ENCODE data around the gene MSLN. TPM values are rescaled to one million over a fixed set of nuclear protein-coding genes. Genes with fewer than 3 reads are reported as not detected.

MSLN gene
- total RNA-seq, 1 donor from 2014 or later: 1.0 TPM

GRCh38 chr16:801584-802363, 41.2 kb downstream of the MSLN start:
- no peak overlapping the region for H3K9ac ChIP-seq (ENCODE audit: low read depth in 1 of 3, low read length in 3 of 3)
- H3K27ac ChIP-seq (ENCODE audit: low read depth, low read length): no peak overlapping the region
- H3K4me3 ChIP-seq (ENCODE audit: low read length in 3 of 3): no peak overlapping the region
- H3K4me1 ChIP-seq (ENCODE audit: control insufficient read depth in 3 of 3, insufficient read depth in 3 of 3, low read length in 3 of 3): no peaks in the 10 kb centered on the region
- H3K36me3 ChIP-seq (ENCODE audit: control insufficient read depth in 3 of 3, insufficient read depth in 3 of 3, low read length in 3 of 3): no peaks in the 10 kb centered on the region
- H3K27me3 ChIP-seq (ENCODE audit: control insufficient read depth in 3 of 3, insufficient read depth in 3 of 3, low read length in 3 of 3): peaks cover 43 to 75% (median 51%) of the 10 kb centered on the region in 3 donors
- H3K9me3 ChIP-seq (ENCODE audit: control insufficient read depth in 3 of 3, low read length in 3 of 3): no peaks in the 10 kb centered on the region

GRCh38 chr16:802461-802860, 41.9 kb downstream of the MSLN start:
- Histone ChIP-seq H3K4me1 (ENCODE audit: control insufficient read depth in 3 of 3, insufficient read depth in 3 of 3, low read length in 3 of 3) (peaks cover 0 to 3% (median 0%) of the 10 kb centered on the region in 3 donors), H3K9ac (ENCODE audit: low read depth in 1 of 3, low read length in 3 of 3) (no peak overlapping the region), H3K9me3 (ENCODE audit: control insufficient read depth in 3 of 3, low read length in 3 of 3) (no peaks in the 10 kb centered on the region), H3K27me3 (ENCODE audit: control insufficient read depth in 3 of 3, insufficient read depth in 3 of 3, low read length in 3 of 3) (peaks cover 46 to 70% (median 48%) of the 10 kb centered on the region in 3 donors), H3K27ac (ENCODE audit: low read depth, low read length) (no peak overlapping the region), H3K4me3 (ENCODE audit: low read length in 3 of 3) (no peak overlapping the region), H3K36me3 (ENCODE audit: control insufficient read depth in 3 of 3, insufficient read depth in 3 of 3, low read length in 3 of 3) (no peaks in the 10 kb centered on the region)

GRCh38 chr16:802914-803753, 42.6 kb downstream of the MSLN start:
- H3K36me3 ChIP-seq (ENCODE audit: control insufficient read depth in 3 of 3, insufficient read depth in 3 of 3, low read length in 3 of 3): no peaks in the 10 kb centered on the region
- no peak overlapping the region for H3K9ac ChIP-seq (ENCODE audit: low read depth in 1 of 3, low read length in 3 of 3)
- peaks cover 3 to 6% (median 4%) of the 10 kb centered on the region in 3 donors for H3K4me1 ChIP-seq (ENCODE audit: control insufficient read depth in 3 of 3, insufficient read depth in 3 of 3, low read length in 3 of 3)
- H3K4me3 ChIP-seq (ENCODE audit: low read length in 3 of 3): no peak overlapping the region
- peaks cover 44 to 74% (median 46%) of the 10 kb centered on the region in 3 donors for H3K27me3 ChIP-seq (ENCODE audit: control insufficient read depth in 3 of 3, insufficient read depth in 3 of 3, low read length in 3 of 3)
- H3K27ac ChIP-seq (ENCODE audit: low read depth, low read length): no peak overlapping the region
- H3K9me3 ChIP-seq (ENCODE audit: control insufficient read depth in 3 of 3, low read length in 3 of 3): no peaks in the 10 kb centered on the region

GRCh38 chr16:803754-804080, 43.2 kb downstream of the MSLN start:
- no peaks in the 10 kb centered on the region for H3K9me3 ChIP-seq (ENCODE audit: control insufficient read depth in 3 of 3, low read length in 3 of 3)
- peaks cover 4 to 10% (median 6%) of the 10 kb centered on the region in 3 donors for H3K4me1 ChIP-seq (ENCODE audit: control insufficient read depth in 3 of 3, insufficient read depth in 3 of 3, low read length in 3 of 3)
- no peak overlapping the region for H3K4me3 ChIP-seq (ENCODE audit: low read length in 3 of 3)
- H3K27me3 ChIP-seq (ENCODE audit: control insufficient read depth in 3 of 3, insufficient read depth in 3 of 3, low read length in 3 of 3): peaks cover 40 to 76% (median 51%) of the 10 kb centered on the region in 3 donors
- H3K9ac ChIP-seq (ENCODE audit: low read depth in 1 of 3, low read length in 3 of 3): no peak overlapping the region
- no peaks in the 10 kb centered on the region for H3K36me3 ChIP-seq (ENCODE audit: control insufficient read depth in 3 of 3, insufficient read depth in 3 of 3, low read length in 3 of 3)
- H3K27ac ChIP-seq (ENCODE audit: low read depth, low read length): no peak overlapping the region

DNA sequence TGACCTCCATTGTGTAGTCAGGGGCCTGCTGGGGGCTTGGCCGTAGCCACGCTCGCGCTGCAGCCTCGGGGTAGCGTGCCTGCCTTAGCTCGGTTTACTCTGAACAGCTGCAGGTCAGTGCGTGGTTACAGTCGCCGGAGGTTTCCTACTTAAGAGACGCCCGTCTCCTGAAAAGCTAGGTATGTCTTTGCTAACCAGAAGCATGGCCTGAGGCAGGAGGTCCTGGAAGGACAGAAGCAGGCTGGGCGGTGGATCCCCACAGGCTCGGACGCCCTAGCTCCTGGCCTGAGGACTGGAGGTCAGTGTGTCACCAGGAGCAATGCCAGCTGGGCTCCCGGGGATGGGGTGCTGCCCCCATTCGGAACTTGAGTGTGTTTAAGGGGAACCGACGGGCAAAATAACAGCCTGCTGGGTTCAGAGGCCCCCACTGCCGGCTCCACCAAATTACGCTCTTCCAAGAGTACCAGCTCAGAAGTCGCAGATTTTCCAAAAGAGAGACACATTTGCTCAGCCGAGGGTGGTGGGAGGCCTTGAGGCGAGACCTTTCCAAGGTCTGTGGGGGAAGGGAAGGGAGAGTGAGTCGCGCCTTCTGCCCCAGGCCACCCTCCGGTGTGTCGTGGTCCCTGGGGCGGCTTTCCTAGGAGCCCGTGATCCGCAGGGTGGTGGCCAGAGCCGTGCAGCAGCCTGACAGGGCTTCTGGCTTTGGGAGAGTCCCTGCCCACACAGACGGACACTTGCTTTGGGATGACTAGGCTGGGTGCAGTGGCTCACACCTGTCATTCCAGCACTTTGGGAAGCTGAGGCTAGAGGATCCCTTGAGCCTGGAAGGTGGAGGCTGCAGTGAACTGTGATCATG, 43.9 kb downstream of the MSLN start:
- no peak overlapping the region for H3K27ac ChIP-seq (ENCODE audit: low read depth, low read length)
- no peaks in the 10 kb centered on the region for H3K36me3 ChIP-seq (ENCODE audit: control insufficient read depth in 3 of 3, insufficient read depth in 3 of 3, low read length in 3 of 3)
- H3K9ac ChIP-seq (ENCODE audit: low read depth in 1 of 3, low read length in 3 of 3): no peak overlapping the region
- H3K4me1 ChIP-seq (ENCODE audit: control insufficient read depth in 3 of 3, insufficient read depth in 3 of 3, low read length in 3 of 3): peaks cover 4 to 11% (median 6%) of the 10 kb centered on the region in 3 donors
- peaks cover 36 to 73% (median 47%) of the 10 kb centered on the region in 3 donors for H3K27me3 ChIP-seq (ENCODE audit: control insufficient read depth in 3 of 3, insufficient read depth in 3 of 3, low read length in 3 of 3)
- no peaks in the 10 kb centered on the region for H3K9me3 ChIP-seq (ENCODE audit: control insufficient read depth in 3 of 3, low read length in 3 of 3)
- H3K4me3 ChIP-seq (ENCODE audit: low read length in 3 of 3): no peak overlapping the region

GRCh38 chr16:805474-805873, 44.9 kb downstream of the MSLN start:
- peaks cover 40 to 69% (median 50%) of the 10 kb centered on the region in 3 donors for H3K27me3 ChIP-seq (ENCODE audit: control insufficient read depth in 3 of 3, insufficient read depth in 3 of 3, low read length in 3 of 3)

GRCh38 chr16:807347-808084, 47.0 kb downstream of the MSLN start:
- Histone ChIP-seq H3K36me3 (ENCODE audit: control insufficient read depth in 3 of 3, insufficient read depth in 3 of 3, low read length in 3 of 3) (no peaks in the 10 kb centered on the region), H3K27ac (ENCODE audit: low read depth, low read length) (peak overlapping the region; percentile 66), H3K9me3 (ENCODE audit: control insufficient read depth in 3 of 3, low read length in 3 of 3) (peaks cover 0 to 2% (median 0%) of the 10 kb centered on the region in 3 donors), H3K9ac (ENCODE audit: low read depth in 1 of 3, low read length in 3 of 3) (peak overlapping the region; percentile 74 to 80 (median 76)), H3K27me3 (ENCODE audit: control insufficient read depth in 3 of 3, insufficient read depth in 3 of 3, low read length in 3 of 3) (peaks cover 33 to 67% (median 47%) of the 10 kb centered on the region in 3 donors), H3K4me1 (ENCODE audit: control insufficient read depth in 3 of 3, insufficient read depth in 3 of 3, low read length in 3 of 3) (peaks cover 4 to 11% (median 6%) of the 10 kb centered on the region in 3 donors), H3K4me3 (ENCODE audit: low read length in 3 of 3) (peak overlapping the region; percentile 69 to 79 (median 76))

More at GRCh38 chr16:805474-805873, 44.9 kb downstream of the MSLN start:
- Histone ChIP-seq H3K9ac (ENCODE audit: low read depth in 1 of 3, low read length in 3 of 3) (no peak overlapping the region), H3K9me3 (ENCODE audit: control insufficient read depth in 3 of 3, low read length in 3 of 3) (no peaks in the 10 kb centered on the region), H3K36me3 (ENCODE audit: control insufficient read depth in 3 of 3, insufficient read depth in 3 of 3, low read length in 3 of 3) (no peaks in the 10 kb centered on the region), H3K4me1 (ENCODE audit: control insufficient read depth in 3 of 3, insufficient read depth in 3 of 3, low read length in 3 of 3) (peaks cover 4 to 11% (median 6%) of the 10 kb centered on the region in 3 donors), H3K4me3 (ENCODE audit: low read length in 3 of 3) (no peak overlapping the region), H3K27ac (ENCODE audit: low read depth, low read length) (no peak overlapping the region)

- H3K4me3 ChIP-seq (ENCODE audit: low read length in 3 of 3): peak overlapping the region; percentile 69 to 79 (median 76)
- no peak overlapping the region for H3K27ac ChIP-seq (ENCODE audit: low read depth, low read length)
- H3K4me1 ChIP-seq (ENCODE audit: control insufficient read depth in 3 of 3, insufficient read depth in 3 of 3, low read length in 3 of 3): peaks cover 4 to 11% (median 6%) of the 10 kb centered on the region in 3 donors
- H3K9ac ChIP-seq (ENCODE audit: low read depth in 1 of 3, low read length in 3 of 3): peak overlapping the region in 2 of 3 donors; percentile 33 to 74
- H3K27me3 ChIP-seq (ENCODE audit: control insufficient read depth in 3 of 3, insufficient read depth in 3 of 3, low read length in 3 of 3): peaks cover 30 to 65% (median 45%) of the 10 kb centered on the region in 3 donors
- H3K36me3 ChIP-seq (ENCODE audit: control insufficient read depth in 3 of 3, insufficient read depth in 3 of 3, low read length in 3 of 3): no peaks in the 10 kb centered on the region
- H3K9me3 ChIP-seq (ENCODE audit: control insufficient read depth in 3 of 3, low read length in 3 of 3): peaks cover 0 to 2% (median 0%) of the 10 kb centered on the region in 3 donors
Observed at GRCh38 chr16:808085-808386, 47.5 kb downstream of the MSLN start.
